Stimulated activated naive CD8-positive, alpha-beta T cell treated with anti-CD3 and anti-CD28 coated beads, Interleukin-15, amount 100 ng/mL, for 72 hours (primary cell): ENCODE measurements around the gene CREB3L4.
A peak's percentile ranks its signal among the peaks of the same experiment; 100 is the strongest.

ENCODE experiments used
- ATAC-seq: fragments of 150-1000 bp; cut with Tn5 transposase; 2 replicates; pipeline ENCODE4 v1.10.0; 2021; ENCODE audit warnings: mild to moderate bottlenecking, moderate library complexity
- DNase-seq, 2 donors: peaks; one replicate each; pipeline ENCODE4 v3.0.0; 2021 to 2022
- H3K27ac Mint-ChIP-seq, 2 donors: one replicate each; pipeline ENCODE4 v1.8.0; 2022; ENCODE audit warnings: mild to moderate bottlenecking in 2 of 2, mixed read lengths in 2 of 2, moderate library complexity in 2 of 2
- H3K27me3 Mint-ChIP-seq: one replicate; pipeline ENCODE4 v1.8.0; 2022; ENCODE audit warnings: mixed read lengths
- H3K4me1 Mint-ChIP-seq: one replicate; pipeline ENCODE4 v1.8.0; 2022; ENCODE audit warnings: mild to moderate bottlenecking, mixed read lengths
- H3K4me3 Mint-ChIP-seq, 2 donors: one replicate each; pipeline ENCODE4 v1.8.0; 2022; ENCODE audit warnings: mild to moderate bottlenecking in 2 of 2, mixed read lengths in 2 of 2, moderate library complexity in 1 of 2
- H3K9me3 Mint-ChIP-seq, 2 donors: one replicate each; pipeline ENCODE4 v1.8.0; 2022; ENCODE audit warnings: mixed read lengths in 2 of 2

CREB3L4 gene

GRCh38 chr1:154014154-154014907, 46.6 kb downstream of the CREB3L4 start:
- Mint-ChIP-seq H3K27ac (peak overlapping the region in 1 of 2 donors; percentile 28), H3K9me3 (no peaks in the 10 kb centered on the region), H3K27me3 (no peaks in the 10 kb centered on the region), H3K4me3 (no peak overlapping the region), H3K4me1 (peaks cover 5% of the 10 kb centered on the region)
- no peak for DNase-seq
- ATAC-seq = no peak

GRCh38 chr1:154019269-154019668, 51.6 kb downstream of the CREB3L4 start:
- DNase-seq (no peak), ATAC-seq (no peak)
- Mint-ChIP-seq H3K4me3 (no peak overlapping the region), H3K27ac (no peak overlapping the region), H3K9me3 (no peaks in the 10 kb centered on the region), H3K27me3 (no peaks in the 10 kb centered on the region), H3K4me1 (peaks cover 3% of the 10 kb centered on the region)

GRCh38 chr1:154019940-154020339, 52.2 kb downstream of the CREB3L4 start:
- ATAC-seq = no peak
- no peaks in the 10 kb centered on the region for H3K27me3 Mint-ChIP-seq
- no peak overlapping the region for H3K4me3 Mint-ChIP-seq
- H3K27ac Mint-ChIP-seq = no peak overlapping the region
- H3K4me1 Mint-ChIP-seq = no peaks in the 10 kb centered on the region
- H3K9me3 Mint-ChIP-seq = no peaks in the 10 kb centered on the region
- no peak for DNase-seq
